ENCODE measurements around the gene SEMA4D. TPM values are rescaled to one million over a fixed set of nuclear protein-coding genes. Genes with fewer than 3 reads are reported as not detected.

SEMA4D gene
- total RNA-seq, 4 donors from 2014 or later: 23.6 to 77.0 (median 41.3) TPM

DNA sequence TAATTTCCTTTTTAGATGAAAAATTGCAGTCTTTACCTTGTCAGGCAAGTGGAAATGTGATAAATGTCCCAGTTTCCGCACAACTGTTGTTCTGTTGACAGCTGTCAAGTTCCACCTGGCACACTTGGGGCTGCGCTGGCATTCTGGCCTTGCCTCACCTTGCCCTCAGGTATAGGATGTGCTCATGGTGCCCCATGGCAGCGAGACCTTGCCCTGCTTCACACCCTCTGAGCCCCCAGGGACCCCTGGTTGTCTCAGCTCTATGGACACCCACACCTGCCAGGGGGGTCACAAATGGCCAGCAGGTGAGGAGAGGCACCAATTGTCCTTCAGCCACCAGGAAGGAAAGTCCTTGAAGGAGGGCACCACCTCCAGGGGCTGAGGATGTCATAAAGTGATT, 37.5 kb upstream of the SEMA4D start:
- TF ChIP-seq, protein P1, sequence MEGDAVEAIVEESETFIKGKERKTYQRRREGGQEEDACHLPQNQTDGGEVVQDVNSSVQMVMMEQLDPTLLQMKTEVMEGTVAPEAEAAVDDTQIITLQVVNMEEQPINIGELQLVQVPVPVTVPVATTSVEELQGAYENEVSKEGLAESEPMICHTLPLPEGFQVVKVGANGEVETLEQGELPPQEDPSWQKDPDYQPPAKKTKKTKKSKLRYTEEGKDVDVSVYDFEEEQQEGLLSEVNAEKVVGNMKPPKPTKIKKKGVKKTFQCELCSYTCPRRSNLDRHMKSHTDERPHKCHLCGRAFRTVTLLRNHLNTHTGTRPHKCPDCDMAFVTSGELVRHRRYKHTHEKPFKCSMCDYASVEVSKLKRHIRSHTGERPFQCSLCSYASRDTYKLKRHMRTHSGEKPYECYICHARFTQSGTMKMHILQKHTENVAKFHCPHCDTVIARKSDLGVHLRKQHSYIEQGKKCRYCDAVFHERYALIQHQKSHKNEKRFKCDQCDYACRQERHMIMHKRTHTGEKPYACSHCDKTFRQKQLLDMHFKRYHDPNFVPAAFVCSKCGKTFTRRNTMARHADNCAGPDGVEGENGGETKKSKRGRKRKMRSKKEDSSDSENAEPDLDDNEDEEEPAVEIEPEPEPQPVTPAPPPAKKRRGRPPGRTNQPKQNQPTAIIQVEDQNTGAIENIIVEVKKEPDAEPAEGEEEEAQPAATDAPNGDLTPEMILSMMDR (IDR thresholded peaks at IDR 0.05 in 4 of 5, conservative IDR thresholded peaks at IDR 0.05 in 1 of 5): no peak
- no peak for TF ChIP-seq POLR2A (IDR thresholded peaks at IDR 0.05)
- Histone ChIP-seq H3K27me3 (no peaks in the 10 kb centered on the region), H3K36me3 (no peaks in the 10 kb centered on the region), H3K4me1 (no peaks in the 10 kb centered on the region), H3K9me3 (no peaks in the 10 kb centered on the region), H3K27ac (no peak overlapping the region), H3K4me3 (no peak overlapping the region)
- ATAC-seq (no peak), DNase-seq (no peak)
- intact Hi-C loops (cut with DNase I; ENCODE audit: low total_unique reads): no loop called here
- in situ Hi-C loops (cut with MboI; ENCODE audit: low sequenced_read_pairs in 4 of 4): loop anchor here in 1 of 4 donors (25.0 kb wide), 1 partner anchor 123 kb away; no protein-coding TSS in a partner anchor

DNA sequence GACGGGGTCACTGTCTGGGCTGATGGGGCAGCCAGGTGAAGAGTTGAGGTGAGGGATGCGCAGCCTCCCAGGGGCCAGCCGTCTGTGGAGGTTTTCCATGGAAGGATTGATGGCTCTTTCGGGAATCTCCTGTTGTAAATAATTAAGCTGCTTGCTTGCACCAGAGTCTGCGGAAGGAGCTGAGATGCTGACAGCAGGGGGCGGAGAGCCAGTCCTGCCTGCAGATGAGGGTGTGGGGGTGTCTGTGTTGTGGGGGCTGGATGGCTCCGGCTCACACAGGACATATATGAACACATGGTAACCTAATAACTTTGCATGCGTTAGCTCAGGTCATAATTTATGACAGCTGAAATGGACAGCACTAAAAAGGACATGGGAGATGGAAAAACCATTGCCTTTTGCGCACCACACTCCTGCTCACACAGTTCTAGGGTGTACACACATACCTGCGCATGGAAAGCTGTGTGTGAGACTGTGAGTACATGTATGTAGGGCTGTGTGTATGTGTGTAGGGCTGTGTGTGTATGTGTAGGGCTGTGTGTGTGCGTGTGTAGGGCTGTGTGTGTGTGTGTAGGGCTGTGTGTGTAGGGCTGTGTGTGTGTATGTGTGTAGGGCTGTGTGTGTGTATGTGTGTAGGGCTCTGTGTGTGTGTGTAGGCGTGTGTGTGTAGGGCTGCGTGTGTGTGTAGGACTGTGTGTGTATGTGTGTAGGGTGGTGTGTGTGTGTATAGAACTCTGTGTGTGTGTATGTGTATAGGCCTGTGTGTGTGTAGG, 36.8 kb upstream of the SEMA4D start:
- ATAC-seq: no peak
- Histone ChIP-seq H3K4me1 (no peaks in the 10 kb centered on the region), H3K9me3 (no peaks in the 10 kb centered on the region), H3K27me3 (no peaks in the 10 kb centered on the region), H3K27ac (no peak overlapping the region), H3K4me3 (no peak overlapping the region), H3K36me3 (no peaks in the 10 kb centered on the region)
- in situ Hi-C loops (cut with MboI; ENCODE audit: low sequenced_read_pairs in 4 of 4) (loop anchor here in 1 of 4 donors (25.0 kb wide), 1 partner anchor 122 kb away; no protein-coding TSS in a partner anchor), intact Hi-C loops (cut with DNase I; ENCODE audit: low total_unique reads) (no loop called here)
- DNase-seq: no peak
- no peak for TF ChIP-seq POLR2A (IDR thresholded peaks at IDR 0.05)
- TF ChIP-seq, protein P1 (IDR thresholded peaks at IDR 0.05 in 4 of 5, conservative IDR thresholded peaks at IDR 0.05 in 1 of 5): no peak

DNA sequence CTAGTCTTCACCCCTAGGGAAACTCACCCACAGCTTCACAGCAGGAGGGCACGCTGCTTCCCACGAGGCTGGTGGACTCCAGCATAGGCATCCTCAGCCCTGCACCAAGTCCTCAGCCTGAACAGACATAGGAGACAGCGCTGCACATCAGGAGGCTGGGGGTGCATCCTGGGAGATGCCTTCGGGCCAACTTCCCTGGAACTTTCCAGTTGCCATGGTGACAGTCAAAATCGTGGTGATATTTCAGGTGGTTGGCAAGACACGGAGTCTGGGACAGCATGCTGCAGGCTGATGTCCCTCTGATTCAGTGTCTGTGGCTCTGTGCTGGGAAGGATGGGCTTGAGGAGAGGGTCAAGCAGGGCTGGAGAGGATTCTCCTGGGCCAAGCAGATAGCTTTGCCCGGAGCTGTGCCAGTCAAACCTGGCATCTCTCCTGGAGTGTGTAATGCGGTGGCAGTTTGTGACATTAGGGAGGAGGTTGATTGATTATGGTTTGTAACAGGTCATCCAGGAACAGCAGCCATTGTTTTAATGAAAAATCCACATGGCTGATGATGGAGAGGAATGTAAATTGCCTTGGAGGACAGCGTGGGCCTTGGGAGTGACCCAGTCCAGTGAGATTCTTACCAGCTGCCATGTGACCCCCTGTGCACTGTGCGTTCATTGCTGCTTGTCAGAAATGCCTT, 35.6 kb upstream of the SEMA4D start:
- no peak overlapping the region for H3K4me3 ChIP-seq
- H3K27ac ChIP-seq: no peak overlapping the region
- ATAC-seq (no peak), DNase-seq (no peak)
- no peaks in the 10 kb centered on the region for H3K27me3 ChIP-seq
- no peaks in the 10 kb centered on the region for H3K4me1 ChIP-seq
- in situ Hi-C loops (cut with MboI; ENCODE audit: low sequenced_read_pairs in 4 of 4): loop anchor here in 1 of 4 donors (25.0 kb wide), 1 partner anchor 121 kb away; no protein-coding TSS in a partner anchor
- H3K36me3 ChIP-seq: no peaks in the 10 kb centered on the region
- no peaks in the 10 kb centered on the region for H3K9me3 ChIP-seq
- intact Hi-C loops (cut with DNase I; ENCODE audit: low total_unique reads): no loop called here
- TF ChIP-seq POLR2A (IDR thresholded peaks at IDR 0.05): no peak
- TF ChIP-seq, protein P1 (IDR thresholded peaks at IDR 0.05 in 4 of 5, conservative IDR thresholded peaks at IDR 0.05 in 1 of 5): no peak

DNA sequence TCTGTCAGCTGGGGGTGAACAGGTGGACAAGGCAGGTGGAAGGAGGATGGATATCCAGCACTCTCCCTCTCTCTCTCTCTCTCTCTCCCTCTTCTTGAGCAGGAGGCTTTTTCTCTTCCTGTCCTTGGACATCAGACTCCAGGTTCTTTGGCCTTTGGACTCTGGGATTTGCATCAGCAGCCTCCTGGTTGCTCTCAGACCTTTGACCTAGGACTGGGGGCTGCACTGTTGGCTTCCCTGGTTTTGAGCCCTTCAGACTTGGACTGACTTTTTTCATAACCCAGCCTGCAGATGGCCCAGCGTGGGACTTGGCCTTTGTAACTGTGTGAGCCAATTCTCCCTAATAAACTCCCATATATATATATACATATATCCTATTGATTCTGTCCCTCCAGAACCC, 35.0 kb upstream of the SEMA4D start:
- in situ Hi-C loops (cut with MboI; ENCODE audit: low sequenced_read_pairs in 4 of 4): loop anchor here in 1 of 4 donors (25.0 kb wide), 1 partner anchor 121 kb away; no protein-coding TSS in a partner anchor
- DNase-seq (no peak), ATAC-seq (no peak)
- no peaks in the 10 kb centered on the region for H3K36me3 ChIP-seq
- H3K9me3 ChIP-seq: no peaks in the 10 kb centered on the region
- no peaks in the 10 kb centered on the region for H3K4me1 ChIP-seq
- TF ChIP-seq POLR2A (IDR thresholded peaks at IDR 0.05): no peak
- TF ChIP-seq, protein P1 (IDR thresholded peaks at IDR 0.05 in 4 of 5, conservative IDR thresholded peaks at IDR 0.05 in 1 of 5): no peak
- no peak overlapping the region for H3K4me3 ChIP-seq
- no peak overlapping the region for H3K27ac ChIP-seq
- no peaks in the 10 kb centered on the region for H3K27me3 ChIP-seq
- intact Hi-C loops (cut with DNase I; ENCODE audit: low total_unique reads): no loop called here

All from gastrocnemius medialis (tissue), 4 donors.